ENCODE measurements around the gene NACC2. TPM values are rescaled to one million over a fixed set of nuclear protein-coding genes. Genes with fewer than 3 reads are reported as not detected.
A peak's percentile ranks its signal among the peaks of the same experiment; 100 is the strongest.

The NACC2 gene
- total RNA-seq, 4 donors from 2014 or later = 10.4 to 21.6 (median 12.8) TPM

- no peak overlapping the region for H3K4me3 ChIP-seq
- no peaks in the 10 kb centered on the region for H3K27me3 ChIP-seq
- no peak for DNase-seq
- no peak for TF ChIP-seq POLR2A (IDR thresholded peaks at IDR 0.05)
- TF ChIP-seq, protein P1, sequence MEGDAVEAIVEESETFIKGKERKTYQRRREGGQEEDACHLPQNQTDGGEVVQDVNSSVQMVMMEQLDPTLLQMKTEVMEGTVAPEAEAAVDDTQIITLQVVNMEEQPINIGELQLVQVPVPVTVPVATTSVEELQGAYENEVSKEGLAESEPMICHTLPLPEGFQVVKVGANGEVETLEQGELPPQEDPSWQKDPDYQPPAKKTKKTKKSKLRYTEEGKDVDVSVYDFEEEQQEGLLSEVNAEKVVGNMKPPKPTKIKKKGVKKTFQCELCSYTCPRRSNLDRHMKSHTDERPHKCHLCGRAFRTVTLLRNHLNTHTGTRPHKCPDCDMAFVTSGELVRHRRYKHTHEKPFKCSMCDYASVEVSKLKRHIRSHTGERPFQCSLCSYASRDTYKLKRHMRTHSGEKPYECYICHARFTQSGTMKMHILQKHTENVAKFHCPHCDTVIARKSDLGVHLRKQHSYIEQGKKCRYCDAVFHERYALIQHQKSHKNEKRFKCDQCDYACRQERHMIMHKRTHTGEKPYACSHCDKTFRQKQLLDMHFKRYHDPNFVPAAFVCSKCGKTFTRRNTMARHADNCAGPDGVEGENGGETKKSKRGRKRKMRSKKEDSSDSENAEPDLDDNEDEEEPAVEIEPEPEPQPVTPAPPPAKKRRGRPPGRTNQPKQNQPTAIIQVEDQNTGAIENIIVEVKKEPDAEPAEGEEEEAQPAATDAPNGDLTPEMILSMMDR (IDR thresholded peaks at IDR 0.05) = no peak
- intact Hi-C loops (cut with DNase I) = no loop called here
- no peak overlapping the region for H3K27ac ChIP-seq
- H3K9me3 ChIP-seq = no peaks in the 10 kb centered on the region
- H3K4me1 ChIP-seq = peaks cover 0 to 39% (median 4%) of the 10 kb centered on the region in 3 donors
- WGBS, 2 donors = 87 to 88% methylated on average over 8 of the region's 8 CpGs
- peaks cover 0 to 16% (median 0%) of the 10 kb centered on the region in 3 donors for H3K36me3 ChIP-seq
Observed at GRCh38 chr9:136026266-136026942, 68.7 kb downstream of the NACC2 start.

DNA sequence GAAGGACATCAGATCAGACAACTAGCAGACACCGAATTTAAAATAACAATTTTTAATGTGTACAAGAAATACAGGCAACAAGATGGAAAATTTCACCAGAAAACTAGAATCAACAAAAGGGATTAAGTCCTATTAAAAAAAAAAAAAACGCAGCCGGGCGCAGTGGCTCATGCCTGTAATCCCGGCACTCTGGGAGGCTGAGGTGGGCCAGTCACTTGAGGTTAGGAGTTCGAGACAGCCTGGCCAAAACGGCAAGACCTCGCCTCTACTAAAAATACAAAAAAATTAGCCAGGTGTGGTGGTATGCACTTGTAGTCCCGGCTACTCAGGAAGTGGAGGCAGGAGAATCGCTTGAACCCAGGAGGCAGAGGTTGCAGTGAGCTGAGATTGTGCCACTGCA, 69.6 kb downstream of the NACC2 start:
- peaks cover 0 to 43% (median 4%) of the 10 kb centered on the region in 3 donors for H3K4me1 ChIP-seq
- peak overlapping the region in 1 of 4 donors; percentile 69 for H3K27ac ChIP-seq
- WGBS, 2 donors = 76 to 78% methylated on average over 10 of the region's 10 CpGs
- H3K36me3 ChIP-seq = peaks cover 0 to 16% (median 0%) of the 10 kb centered on the region in 3 donors
- no peaks in the 10 kb centered on the region for H3K9me3 ChIP-seq
- no peaks in the 10 kb centered on the region for H3K27me3 ChIP-seq
- H3K4me3 ChIP-seq = no peak overlapping the region
- intact Hi-C loops (cut with DNase I) = no loop called here
- DNase-seq = no peak
- TF ChIP-seq POLR2A (IDR thresholded peaks at IDR 0.05) = no peak
- TF ChIP-seq, protein P1 (IDR thresholded peaks at IDR 0.05) = no peak

- H3K36me3 ChIP-seq = peaks cover 0 to 16% (median 0%) of the 10 kb centered on the region in 3 donors
- 80 to 82% methylated on average over 16 of the region's 16 CpGs for WGBS, 2 donors
- TF ChIP-seq, protein P1 (IDR thresholded peaks at IDR 0.05) = no peak
- TF ChIP-seq POLR2A (IDR thresholded peaks at IDR 0.05) = no peak
- no peaks in the 10 kb centered on the region for H3K9me3 ChIP-seq
- no peaks in the 10 kb centered on the region for H3K27me3 ChIP-seq
- peak overlapping the region in 1 of 4 donors; percentile 69 for H3K27ac ChIP-seq
- intact Hi-C loops (cut with DNase I) = no loop called here
- DNase-seq = no peak
- H3K4me3 ChIP-seq = no peak overlapping the region
- H3K4me1 ChIP-seq = peaks cover 0 to 43% (median 4%) of the 10 kb centered on the region in 3 donors
Observed at GRCh38 chr9:136024696-136025316, 70.3 kb downstream of the NACC2 start.

DNA sequence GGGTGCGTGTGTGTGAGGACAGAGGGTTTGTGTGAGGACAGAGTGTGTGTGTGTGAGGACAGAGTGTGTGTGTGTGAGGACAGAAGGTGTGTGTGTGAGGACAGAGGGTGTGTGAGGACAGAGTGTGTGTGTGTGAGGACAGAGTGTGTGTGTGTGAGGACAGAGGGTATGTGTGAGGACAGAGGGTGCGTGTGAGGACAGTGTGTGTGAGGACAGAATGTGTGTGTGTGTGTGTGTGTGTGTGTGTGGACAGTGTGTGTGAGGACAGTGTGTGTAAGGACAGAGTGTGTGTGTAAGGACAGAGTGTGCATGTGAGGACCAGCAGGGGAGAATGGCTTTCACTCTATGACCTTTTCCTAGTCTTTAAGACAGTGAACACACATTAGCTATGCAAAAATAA, 70.8 kb downstream of the NACC2 start:
- DNase-seq = no peak
- no peak overlapping the region for H3K4me3 ChIP-seq
- no peaks in the 10 kb centered on the region for H3K9me3 ChIP-seq
- peak overlapping the region in 2 of 4 donors; percentile 34 to 69 for H3K27ac ChIP-seq
- 41 to 68% methylated on average over 2 of the region's 2 CpGs for WGBS, 2 donors
- intact Hi-C loops (cut with DNase I) = no loop called here
- no peaks in the 10 kb centered on the region for H3K27me3 ChIP-seq
- H3K4me1 ChIP-seq = peaks cover 0 to 42% (median 4%) of the 10 kb centered on the region in 3 donors
- peaks cover 0 to 14% (median 0%) of the 10 kb centered on the region in 3 donors for H3K36me3 ChIP-seq
- TF ChIP-seq, protein P1 (IDR thresholded peaks at IDR 0.05) = no peak
